Measurements from ENCODE around the gene LHFPL6.

Gene LHFPL6

GRCh38 chr13:39590466-39591036 lies 12.4 kb downstream of the LHFPL6 start:
- no peak for DNase-seq (ENCODE audit: low read depth)

GRCh38 chr13:39588384-39588783 lies 14.6 kb downstream of the LHFPL6 start:
- no peak for DNase-seq (ENCODE audit: low read depth)

- no peak for DNase-seq (ENCODE audit: low read depth)
Measured at GRCh38 chr13:39587939-39588338, 15.1 kb downstream of the LHFPL6 start.

- no peak for DNase-seq (ENCODE audit: low read depth)
Measured at GRCh38 chr13:39586958-39587605, 15.9 kb downstream of the LHFPL6 start.

GRCh38 chr13:39586151-39586550 lies 16.8 kb downstream of the LHFPL6 start:
- no peak for DNase-seq (ENCODE audit: low read depth)

- no peak for DNase-seq (ENCODE audit: low read depth)
Measured at GRCh38 chr13:39585219-39585618, 17.8 kb downstream of the LHFPL6 start.

GRCh38 chr13:39580881-39581575 lies 22.0 kb downstream of the LHFPL6 start:
- DNase-seq (ENCODE audit: low read depth), result no peak

GRCh38 chr13:39578821-39579291 lies 24.1 kb downstream of the LHFPL6 start:
- no peak for DNase-seq (ENCODE audit: low read depth)

- DNase-seq (ENCODE audit: low read depth), result no peak
Measured at GRCh38 chr13:39577838-39578491, 25.0 kb downstream of the LHFPL6 start.

- no peak for DNase-seq (ENCODE audit: low read depth)
Measured at GRCh38 chr13:39577203-39577602, 25.8 kb downstream of the LHFPL6 start.

GRCh38 chr13:39575641-39576238 lies 27.3 kb downstream of the LHFPL6 start:
- DNase-seq (ENCODE audit: low read depth), result no peak

- DNase-seq (ENCODE audit: low read depth), result no peak
Measured at GRCh38 chr13:39571502-39572092, 31.4 kb downstream of the LHFPL6 start.

GRCh38 chr13:39567569-39567968 lies 35.4 kb downstream of the LHFPL6 start:
- DNase-seq (ENCODE audit: low read depth), result no peak

- DNase-seq (ENCODE audit: low read depth), result no peak
Measured at GRCh38 chr13:39566216-39566869, 36.6 kb downstream of the LHFPL6 start.

GRCh38 chr13:39565036-39565949 lies 37.7 kb downstream of the LHFPL6 start:
- no peak for DNase-seq (ENCODE audit: low read depth)

- no peak for DNase-seq (ENCODE audit: low read depth)
Measured at GRCh38 chr13:39563470-39563735, 39.6 kb downstream of the LHFPL6 start.

GRCh38 chr13:39561971-39562370 lies 41.0 kb downstream of the LHFPL6 start:
- DNase-seq (ENCODE audit: low read depth), result no peak

GRCh38 chr13:39559847-39560246 lies 43.1 kb downstream of the LHFPL6 start:
- no peak for DNase-seq (ENCODE audit: low read depth)

- no peak for DNase-seq (ENCODE audit: low read depth)
Measured at GRCh38 chr13:39557285-39557955, 45.6 kb downstream of the LHFPL6 start.

GRCh38 chr13:39556866-39557265 lies 46.1 kb downstream of the LHFPL6 start:
- DNase-seq (ENCODE audit: low read depth), result no peak
